ENCODE results near the gene GNG8. TPM values are rescaled to one million over a fixed set of nuclear protein-coding genes. Genes with fewer than 3 reads are reported as not detected.

GNG8 gene
- total RNA-seq, 1 experiment from 2014 or later: not detected

- no peak for DNase-seq (ENCODE audit: extremely low read depth, low read depth)
Measured at GRCh38 chr19:46605356-46605821, 30.6 kb downstream of the GNG8 start.

- DNase-seq (ENCODE audit: extremely low read depth, low read depth): no peak
Measured at GRCh38 chr19:46604781-46605355, 31.1 kb downstream of the GNG8 start.

- DNase-seq (ENCODE audit: extremely low read depth, low read depth): no peak
Measured at GRCh38 chr19:46603752-46604231, 32.2 kb downstream of the GNG8 start.

- DNase-seq (ENCODE audit: extremely low read depth, low read depth): no peak
Measured at GRCh38 chr19:46603195-46603637, 32.8 kb downstream of the GNG8 start.

- DNase-seq (ENCODE audit: extremely low read depth, low read depth): no peak
Measured at GRCh38 chr19:46602392-46603194, 33.4 kb downstream of the GNG8 start.

GRCh38 chr19:46601318-46602224 lies 34.4 kb downstream of the GNG8 start, which contains the start of gene CALM3:
TSS of gene CALM3 (plus strand) at chr19:46601330. CDS start at chr19:46601435, 105 bp downstream.
- no peak for DNase-seq (ENCODE audit: extremely low read depth, low read depth)

GRCh38 chr19:46600384-46601317 lies 35.4 kb downstream of the GNG8 start:
- DNase-seq (ENCODE audit: extremely low read depth, low read depth): peak; percentile 91

- DNase-seq (ENCODE audit: extremely low read depth, low read depth): no peak
Measured at GRCh38 chr19:46599716-46600373, 36.2 kb downstream of the GNG8 start.

GRCh38 chr19:46598372-46598917 lies 37.6 kb downstream of the GNG8 start:
- no peak for DNase-seq (ENCODE audit: extremely low read depth, low read depth)

- DNase-seq (ENCODE audit: extremely low read depth, low read depth): no peak
Measured at GRCh38 chr19:46596008-46596407, 40.0 kb downstream of the GNG8 start.

- no peak for DNase-seq (ENCODE audit: extremely low read depth, low read depth)
Measured at GRCh38 chr19:46591870-46592269, 44.1 kb downstream of the GNG8 start.

GRCh38 chr19:46591254-46591653 lies 44.7 kb downstream of the GNG8 start:
- no peak for DNase-seq (ENCODE audit: extremely low read depth, low read depth)

- no peak for DNase-seq (ENCODE audit: extremely low read depth, low read depth)
Measured at GRCh38 chr19:46587861-46588260, 48.1 kb downstream of the GNG8 start.

GRCh38 chr19:46586294-46586693 lies 49.7 kb downstream of the GNG8 start:
- no peak for DNase-seq (ENCODE audit: extremely low read depth, low read depth)

- no peak for DNase-seq (ENCODE audit: extremely low read depth, low read depth)
Measured at GRCh38 chr19:46585539-46585938, 50.5 kb downstream of the GNG8 start.

Data from NCI-H460 (cell line).